GM19324 (cell line): ENCODE data around the gene ARMH2.
"Not testable (repeated sequence)": the region's sequence is repeated elsewhere in the genome, so short reads cannot be mapped to it uniquely, and the experiment has no call there.

Source experiments
- ATAC-seq: cut with Tn5 transposase; IDR thresholded peaks from one replicate; pipeline ENCODE4 v1.9.1; 2021; ENCODE audit warnings: mild to moderate bottlenecking, moderate library complexity; ENCODE audit not compliant: unreplicated experiment, low FRiP score

ARMH2 gene

GRCh38 chr6:24766680-24767462 is 31.8 kb downstream of the ARMH2 start:
- no peak for ATAC-seq

GRCh38 chr6:24765968-24766367 is 32.7 kb downstream of the ARMH2 start:
- not testable (repeated sequence) for ATAC-seq

- ATAC-seq: not testable (repeated sequence)
Measured at GRCh38 chr6:24764833-24765828, 33.6 kb downstream of the ARMH2 start.

- ATAC-seq: no peak
Measured at GRCh38 chr6:24763578-24763977, 35.1 kb downstream of the ARMH2 start.

GRCh38 chr6:24761851-24762250 is 36.9 kb downstream of the ARMH2 start:
- ATAC-seq: no peak

- ATAC-seq: no peak
Measured at GRCh38 chr6:24761193-24761835, 37.4 kb downstream of the ARMH2 start.

GRCh38 chr6:24760210-24760609 is 38.5 kb downstream of the ARMH2 start:
- ATAC-seq: no peak

- no peak for ATAC-seq
Measured at GRCh38 chr6:24759718-24760117, 39.0 kb downstream of the ARMH2 start.

GRCh38 chr6:24757611-24758010 is 41.1 kb downstream of the ARMH2 start:
- ATAC-seq: no peak

GRCh38 chr6:24755279-24755678 is 43.4 kb downstream of the ARMH2 start:
- ATAC-seq: no peak

GRCh38 chr6:24754378-24754777 is 44.3 kb downstream of the ARMH2 start:
- ATAC-seq: not testable (repeated sequence)

- no peak for ATAC-seq
Measured at GRCh38 chr6:24753545-24753944, 45.2 kb downstream of the ARMH2 start.

GRCh38 chr6:24752917-24753492 is 45.7 kb downstream of the ARMH2 start:
- no peak for ATAC-seq

- ATAC-seq: no peak
Measured at GRCh38 chr6:24752503-24752902, 46.2 kb downstream of the ARMH2 start.

- ATAC-seq: not testable (repeated sequence)
Measured at GRCh38 chr6:24750878-24751277, 47.8 kb downstream of the ARMH2 start.

GRCh38 chr6:24749297-24749696 is 49.4 kb downstream of the ARMH2 start:
- ATAC-seq: no peak
